ENCODE measurements around the gene YTHDC1. TPM values are rescaled to one million over a fixed set of nuclear protein-coding genes. Genes with fewer than 3 reads are reported as not detected.
"Not testable (repeated sequence)": the region's sequence is repeated elsewhere in the genome, so short reads cannot be mapped to it uniquely, and the experiment has no call there.

The YTHDC1 gene
- total RNA-seq, 1 experiment from 2014 or later, result 68.9 TPM

DNA sequence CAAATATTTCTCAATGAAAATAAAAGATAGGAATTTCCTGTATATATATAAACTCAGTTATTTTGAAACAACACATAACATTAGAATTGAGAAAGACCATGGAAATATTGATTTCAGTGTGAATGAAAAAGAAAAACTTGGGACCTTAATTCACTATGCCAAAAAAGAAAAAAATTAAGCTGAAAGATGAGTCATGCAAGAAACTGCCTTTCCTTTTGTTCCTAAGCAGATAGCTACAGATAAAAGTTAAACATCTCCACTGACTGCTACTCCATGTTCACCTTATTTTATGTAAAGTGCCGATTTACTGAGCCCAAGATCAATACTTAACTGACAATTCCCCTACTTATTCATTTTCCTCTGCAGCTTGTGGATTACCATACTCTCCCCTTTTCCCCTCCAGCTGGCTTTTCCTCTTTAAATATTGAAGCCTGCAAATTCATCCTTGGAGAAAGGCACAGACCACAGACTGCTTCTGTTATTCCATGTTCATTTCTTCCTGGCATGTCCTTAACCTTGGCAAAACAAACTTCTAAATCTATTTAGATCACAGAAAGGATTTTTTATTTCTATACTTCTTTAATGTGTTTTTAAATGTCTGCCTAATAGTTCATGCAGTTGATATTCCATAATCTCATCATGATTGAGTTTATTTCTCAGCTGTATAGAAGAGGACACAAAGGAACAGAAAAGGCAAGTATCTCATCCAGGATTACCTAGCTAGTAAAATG, 40.5 kb upstream of the YTHDC1 start:
- Histone ChIP-seq H3K4me3 (replicated peaks in 1 of 2; ENCODE audit: low read depth in 1 of 2, low read length in 2 of 2) (no peak overlapping the region), H3K27me3 (ENCODE audit: insufficient read depth, low read length) (no peaks in the 10 kb centered on the region), H3K36me3 (ENCODE audit: control insufficient read depth in 1 of 2, insufficient read depth in 2 of 2, low read length in 2 of 2) (no peaks in the 10 kb centered on the region), H3K79me2 (ENCODE audit: insufficient read depth, low read length) (no peaks in the 10 kb centered on the region), H2AFZ (ENCODE audit: low read depth, low read length, poor library complexity, severe bottlenecking) (no peak overlapping the region), H3K27ac (ENCODE audit: low read depth, low read length) (no peak overlapping the region), H3K9me3 (ENCODE audit: control insufficient read depth in 1 of 2, insufficient read depth in 1 of 2, low read depth in 1 of 2, low read length in 2 of 2) (no peaks in the 10 kb centered on the region), H3K9ac (ENCODE audit: low read length) (no peak overlapping the region), H3K9me2 (ENCODE audit: insufficient read depth) (no peaks in the 10 kb centered on the region), H3K4me1 (ENCODE audit: control insufficient read depth in 1 of 2, insufficient read depth in 2 of 2, low read length in 2 of 2) (no peaks in the 10 kb centered on the region), H4K20me1 (ENCODE audit: insufficient read depth) (no peaks in the 10 kb centered on the region), H3K4me2 (ENCODE audit: low read length) (no peak overlapping the region)
- intact Hi-C loops (cut with micrococcal nuclease), result no loop called here
- CTCF ChIA-PET, result interaction anchor here (1.1 kb wide), 1 partner anchor 15 kb away, joined by 5 read pairs; no protein-coding TSS in a partner anchor
- RAD21 ChIA-PET (ENCODE audit: low non-redundant PET in 1 of 2, low total read pairs in 2 of 2, uncharacterized antibody in 2 of 2, unreplicated experiment in 2 of 2), result no interaction called here
- ATAC-seq (no peak), DNase-seq (ENCODE audit: low read depth, low spot score) (no peak)
- no TSS peak for BruUV-seq (replicated peaks)
- POLR2A ChIA-PET, result no interaction called here
- no peak for TF ChIP-seq ZFX (IDR thresholded peaks at IDR 0.05)
- no peak for TF ChIP-seq SRF (IDR thresholded peaks at IDR 0.05; ENCODE audit: low read depth)

DNA sequence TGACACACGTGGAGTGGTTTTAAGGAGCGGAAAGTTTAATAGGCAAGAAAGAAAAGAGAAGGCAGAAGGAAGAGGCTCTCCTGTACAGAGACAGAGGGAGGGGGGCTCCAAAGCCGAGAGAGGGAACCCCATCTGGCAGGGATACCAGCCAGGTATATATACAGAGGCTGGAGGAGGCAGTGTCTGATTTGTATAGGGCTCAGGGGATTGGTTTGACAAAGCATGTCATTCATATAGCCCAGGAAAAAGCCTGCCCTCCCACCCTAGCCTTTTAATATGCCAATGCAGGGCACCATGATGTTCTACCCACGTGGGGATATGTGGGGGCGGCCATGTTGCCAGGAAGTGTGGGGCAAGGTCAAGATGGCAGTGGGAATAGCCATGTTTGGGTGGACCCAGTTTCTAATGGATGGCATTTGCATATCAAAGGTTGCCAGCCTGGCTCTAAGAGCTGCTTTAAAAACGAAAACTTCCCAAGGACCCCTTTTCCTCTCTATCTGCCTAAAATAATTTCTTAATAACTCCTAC, 39.6 kb upstream of the YTHDC1 start:
- RAD21 ChIA-PET (ENCODE audit: low non-redundant PET in 1 of 2, low total read pairs in 2 of 2, uncharacterized antibody in 2 of 2, unreplicated experiment in 2 of 2); H3K79me2 ChIP-seq (ENCODE audit: insufficient read depth, low read length); intact Hi-C loops (cut with micrococcal nuclease); H4K20me1 ChIP-seq (ENCODE audit: insufficient read depth); H3K27me3 ChIP-seq (ENCODE audit: insufficient read depth, low read length); H3K4me3 ChIP-seq (replicated peaks in 1 of 2; ENCODE audit: low read depth in 1 of 2, low read length in 2 of 2); H3K9me2 ChIP-seq (ENCODE audit: insufficient read depth); H3K4me1 ChIP-seq (ENCODE audit: control insufficient read depth in 1 of 2, insufficient read depth in 2 of 2, low read length in 2 of 2); H3K9me3 ChIP-seq (ENCODE audit: control insufficient read depth in 1 of 2, insufficient read depth in 1 of 2, low read depth in 1 of 2, low read length in 2 of 2); DNase-seq (ENCODE audit: low read depth, low spot score); POLR2A ChIA-PET; H3K27ac ChIP-seq (ENCODE audit: low read depth, low read length); H3K4me2 ChIP-seq (ENCODE audit: low read length); BruUV-seq (replicated peaks); H3K9ac ChIP-seq (ENCODE audit: low read length); H3K36me3 ChIP-seq (ENCODE audit: control insufficient read depth in 1 of 2, insufficient read depth in 2 of 2, low read length in 2 of 2); H2AFZ ChIP-seq (ENCODE audit: low read depth, low read length, poor library complexity, severe bottlenecking); ATAC-seq: not testable (repeated sequence)
- CTCF ChIA-PET, result interaction anchor here (1.1 kb wide), 1 partner anchor 14 kb away, joined by 5 read pairs; no protein-coding TSS in a partner anchor

All from HCT116 (cell line).